ENCODE data around the gene GABRP.
"Not testable (repeated sequence)": the region's sequence is repeated elsewhere in the genome, so short reads cannot be mapped to it uniquely, and the experiment has no call there.

The GABRP gene

GRCh38 chr5:170809551-170809950 lies 26.0 kb downstream of the GABRP start:
- no peak for DNase-seq

DNA sequence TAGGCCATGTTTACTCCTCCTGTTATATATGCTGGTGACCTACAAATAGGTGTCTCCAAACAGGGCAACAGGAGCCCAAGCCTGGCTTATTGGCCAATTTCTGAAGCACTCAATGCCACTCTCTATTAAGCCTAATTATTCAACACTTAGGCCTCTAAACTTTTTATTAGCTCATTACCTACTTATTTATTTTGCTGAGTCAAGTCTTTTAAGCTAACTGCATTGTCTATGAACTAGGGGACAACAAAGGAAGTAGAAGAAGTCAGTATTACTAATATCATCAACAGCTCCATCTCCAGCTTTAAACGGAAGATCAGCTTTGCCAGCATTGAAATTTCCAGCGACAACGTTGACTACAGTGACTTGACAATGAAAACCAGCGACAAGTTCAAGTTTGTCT lies 28.2 kb downstream of the GABRP start:
- no peak for DNase-seq

DNA sequence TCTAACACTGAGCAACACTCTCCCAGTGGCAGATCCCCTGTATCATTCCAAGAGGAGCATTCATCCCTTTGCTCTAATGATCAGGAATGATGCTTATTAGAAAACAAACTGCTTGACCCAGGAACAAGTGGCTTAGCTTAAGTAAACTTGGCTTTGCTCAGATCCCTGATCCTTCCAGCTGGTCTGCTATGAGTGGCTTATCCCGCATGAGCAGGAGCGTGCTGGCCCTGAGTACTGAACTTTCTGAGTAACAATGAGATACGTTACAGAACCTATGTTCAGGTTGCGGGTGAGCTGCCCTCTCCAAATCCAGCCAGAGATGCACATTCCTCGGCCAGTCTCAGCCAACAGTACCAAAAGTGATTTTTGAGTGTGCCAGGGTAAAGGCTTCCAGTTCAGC lies 29.7 kb downstream of the GABRP start:
- no peak for DNase-seq

DNA sequence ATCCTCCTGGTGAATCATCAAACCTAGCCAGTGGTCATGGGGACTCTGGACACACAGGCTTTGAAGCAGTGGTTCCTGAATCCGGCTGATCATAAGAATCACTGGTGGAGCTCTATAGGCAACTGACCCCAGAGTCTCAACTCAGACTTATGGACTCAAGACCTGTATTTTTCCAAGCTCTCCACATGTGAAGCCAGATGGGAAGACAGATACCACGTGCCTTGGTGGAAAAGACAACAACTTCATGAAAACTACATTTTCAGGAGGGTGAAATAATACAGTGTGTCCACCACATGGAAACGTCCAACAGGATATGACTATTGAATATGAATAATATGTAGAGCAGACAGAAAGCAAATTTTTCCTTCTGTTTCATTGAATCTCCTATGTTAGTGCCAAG lies 33.7 kb downstream of the GABRP start:
- no peak for DNase-seq

DNA sequence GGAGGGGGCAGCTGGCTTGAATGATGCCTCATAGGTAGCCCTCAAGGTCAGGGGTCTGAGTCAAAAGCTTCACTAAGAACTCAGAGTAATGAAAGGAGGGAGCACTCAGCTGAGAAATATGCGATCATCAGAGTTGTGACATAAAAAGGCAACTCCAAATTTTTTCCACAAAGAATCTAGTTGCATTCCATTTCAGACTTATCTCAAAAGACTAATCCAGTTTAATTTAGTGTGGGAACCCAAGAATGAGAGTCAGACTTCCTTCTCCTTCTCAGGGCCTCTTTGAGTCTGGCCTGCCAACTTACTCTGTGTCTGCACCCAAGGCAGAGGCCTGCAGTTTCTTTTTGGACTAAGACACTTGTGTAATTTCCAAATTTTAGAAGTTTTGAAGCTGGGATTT lies 34.7 kb downstream of the GABRP start:
- no peak for DNase-seq

DNA sequence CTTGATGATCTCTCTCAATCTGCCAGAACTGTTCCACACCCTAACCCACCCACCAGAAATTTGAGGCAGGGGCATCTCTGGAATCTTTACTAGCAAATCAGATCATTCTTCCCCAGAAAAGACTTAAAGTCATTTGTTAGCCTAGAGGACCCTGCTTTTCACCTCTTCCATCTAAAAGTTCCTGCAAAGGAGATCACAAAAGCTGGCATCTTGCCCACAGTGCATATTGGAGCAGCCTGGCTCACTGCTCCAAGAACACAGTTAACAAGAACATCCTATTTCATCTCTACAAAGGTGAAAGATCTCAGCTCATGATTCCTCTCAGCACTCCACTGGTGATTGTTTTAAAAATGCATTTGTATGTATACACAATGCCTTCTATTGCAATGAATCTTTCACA lies 36.3 kb downstream of the GABRP start:
- DNase-seq: no peak

DNA sequence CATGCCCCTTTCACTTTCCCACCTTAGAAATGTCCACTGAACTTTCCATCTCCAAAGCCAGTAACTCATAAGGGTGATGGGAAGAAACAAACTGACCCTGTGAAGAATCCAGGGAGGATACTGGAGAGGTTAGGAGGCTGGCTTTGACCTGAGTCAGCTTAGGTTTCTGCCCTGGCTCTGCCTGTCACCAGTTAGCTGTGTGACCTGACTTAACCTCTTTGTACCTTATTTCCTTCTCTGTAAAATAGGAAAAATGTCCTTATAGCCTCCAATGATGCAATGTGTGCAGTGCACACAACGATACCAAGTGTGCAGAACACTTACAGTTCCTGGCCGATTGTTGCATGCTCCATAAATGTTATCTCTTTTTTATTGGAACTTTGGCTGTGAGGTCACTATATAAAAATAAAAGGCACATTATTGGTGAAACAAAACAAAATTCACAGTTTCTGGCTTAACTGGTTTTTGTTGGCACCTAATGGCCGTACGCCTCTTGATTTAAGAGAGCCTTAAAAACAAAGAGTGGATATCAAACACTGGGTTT lies 37.8 kb downstream of the GABRP start:
- no peak for DNase-seq

DNA sequence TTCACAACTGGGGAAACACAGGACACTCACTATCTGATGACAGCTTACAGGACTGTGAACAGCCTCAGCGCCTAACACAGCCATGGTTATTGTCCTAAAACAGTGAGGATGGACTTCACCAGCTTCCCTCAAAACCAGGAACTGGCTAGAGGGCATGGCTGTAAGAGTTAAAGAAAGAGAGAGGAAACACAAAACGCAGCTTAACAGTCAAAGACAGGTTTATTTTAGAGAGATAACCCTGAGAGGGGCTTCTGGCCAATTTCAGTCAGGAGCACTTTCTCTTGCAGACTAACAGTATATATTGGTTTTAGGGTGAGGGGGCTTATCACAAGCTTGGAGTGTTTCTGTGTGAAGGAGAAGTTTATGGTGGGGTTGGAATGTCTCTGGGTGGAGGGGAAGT lies 42.6 kb downstream of the GABRP start:
- no peak for DNase-seq

DNA sequence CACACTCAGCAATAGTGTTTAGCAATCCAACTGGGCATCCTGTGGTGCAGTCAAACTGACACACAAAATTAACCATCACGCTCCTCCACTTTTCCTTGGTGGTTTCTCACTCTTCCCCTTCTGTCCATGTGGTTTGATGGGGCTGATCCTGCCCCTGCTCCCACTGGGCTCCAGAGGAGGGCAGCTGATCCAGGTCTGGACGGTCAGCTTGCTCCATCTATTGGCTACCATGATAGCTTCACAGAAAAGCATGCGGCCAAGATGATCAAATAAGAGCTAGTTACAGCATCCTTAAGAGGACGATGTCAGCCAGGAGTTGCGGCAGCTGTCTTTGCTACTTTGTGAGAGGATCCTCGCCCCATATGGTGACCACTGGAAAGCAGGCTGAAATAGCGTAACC lies 48.7 kb downstream of the GABRP start:
- DNase-seq: no peak

- DNase-seq: not testable (repeated sequence)
These were observed 50.5 kb downstream of the GABRP start for GRCh38 chr5:170833981-170834380.

GRCh38 chr5:170836226-170836625 lies 52.7 kb downstream of the GABRP start:
- no peak for DNase-seq

GRCh38 chr5:170843870-170844269 lies 60.3 kb downstream of the GABRP start:
- DNase-seq: no peak

DNA sequence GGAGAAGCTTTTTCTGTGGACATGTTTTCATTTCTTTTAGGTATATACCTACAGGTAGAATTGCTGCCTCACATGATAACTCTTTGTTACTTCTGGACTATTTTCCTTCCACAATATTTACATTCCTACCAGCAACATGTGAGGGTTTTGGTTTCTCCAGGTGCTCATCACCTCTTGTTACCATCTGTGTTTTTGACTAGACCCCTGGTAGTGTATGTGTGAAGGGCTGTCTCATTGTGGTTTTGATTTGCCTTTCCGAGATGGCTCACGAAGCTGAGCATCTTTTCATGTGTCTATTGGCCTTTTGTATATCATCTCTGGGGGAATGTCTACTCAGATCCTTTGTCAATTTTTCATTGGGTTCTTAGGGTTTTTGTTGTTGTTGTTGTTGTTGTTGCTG lies 61.1 kb downstream of the GABRP start:
- DNase-seq: no peak

DNA sequence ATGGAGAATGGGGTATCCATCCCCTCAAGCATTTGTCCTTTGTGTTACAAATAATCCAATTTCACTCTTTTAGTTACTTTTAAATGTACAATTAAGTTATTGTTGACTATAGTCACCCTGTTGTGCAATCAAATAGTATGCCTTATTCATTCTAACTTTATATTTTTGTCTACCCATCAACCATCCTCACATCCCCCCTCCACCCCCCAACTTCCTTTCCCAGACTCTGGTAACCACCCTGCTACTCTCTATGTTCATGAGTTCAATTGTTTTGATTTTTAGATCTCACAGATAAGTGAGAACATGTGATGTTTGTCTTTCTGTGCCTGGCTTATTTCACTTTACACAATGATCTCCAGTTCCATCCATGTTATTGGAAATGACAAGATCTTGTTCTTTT lies 62.9 kb downstream of the GABRP start:
- no peak for DNase-seq

DNA sequence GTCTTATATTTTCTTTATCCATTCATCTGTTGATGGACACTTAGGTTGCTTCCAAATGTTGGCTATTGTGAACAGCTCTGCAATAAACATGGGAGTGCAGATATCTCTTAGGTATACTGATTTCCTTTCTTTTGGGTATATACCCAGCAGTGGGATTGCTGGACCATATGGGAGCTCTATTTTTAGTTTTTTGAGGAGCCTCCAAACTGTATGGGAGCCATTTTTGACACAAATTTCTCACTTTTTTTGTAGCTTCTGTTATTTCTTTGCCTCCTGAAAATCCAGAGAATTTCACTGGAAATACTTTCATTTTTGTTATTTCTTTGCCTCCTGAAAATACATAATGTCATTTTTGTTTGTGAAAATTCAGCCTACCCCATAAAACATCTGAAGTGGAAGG lies 63.3 kb downstream of the GABRP start:
- no peak for DNase-seq

DNA sequence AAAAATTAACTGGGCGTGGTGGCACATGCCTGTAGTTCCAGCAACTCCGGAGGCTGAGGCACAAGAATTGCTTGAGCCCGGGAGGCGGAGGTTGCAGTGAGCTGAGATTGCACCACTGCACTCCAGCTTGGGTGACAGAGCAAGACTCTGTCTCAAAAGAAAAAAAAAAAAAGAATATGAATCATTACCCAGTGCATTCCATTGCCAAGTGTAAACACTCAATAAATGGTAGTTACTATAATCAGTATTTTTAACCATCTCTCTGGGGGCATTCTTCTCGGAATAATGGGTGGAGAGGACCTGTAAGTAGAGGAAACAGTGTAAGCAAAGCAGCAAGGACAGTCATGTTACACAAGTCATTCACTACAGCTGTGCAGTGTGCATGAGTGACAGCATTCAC lies 64.5 kb downstream of the GABRP start:
- no peak for DNase-seq

DNA sequence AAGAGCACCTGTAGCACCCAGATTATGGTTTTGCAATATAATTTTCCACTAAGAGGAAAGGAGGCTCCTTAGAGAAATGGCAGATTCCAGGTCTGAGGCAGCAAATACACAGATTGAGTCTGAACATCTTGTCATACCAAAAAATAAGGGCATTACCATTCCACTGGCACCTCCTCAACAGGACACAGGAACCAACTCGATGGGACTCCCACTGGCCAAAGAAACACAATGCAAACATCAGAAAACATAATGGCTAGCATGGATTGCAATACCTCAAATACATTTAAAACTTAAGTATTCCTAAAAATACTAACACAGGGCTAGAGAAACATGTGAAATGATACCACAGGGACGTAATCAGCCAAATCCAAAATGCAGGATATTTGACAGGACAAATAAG lies 65.8 kb downstream of the GABRP start:
- no peak for DNase-seq

GRCh38 chr5:170854566-170854965 lies 71.0 kb downstream of the GABRP start:
- DNase-seq: no peak

DNA sequence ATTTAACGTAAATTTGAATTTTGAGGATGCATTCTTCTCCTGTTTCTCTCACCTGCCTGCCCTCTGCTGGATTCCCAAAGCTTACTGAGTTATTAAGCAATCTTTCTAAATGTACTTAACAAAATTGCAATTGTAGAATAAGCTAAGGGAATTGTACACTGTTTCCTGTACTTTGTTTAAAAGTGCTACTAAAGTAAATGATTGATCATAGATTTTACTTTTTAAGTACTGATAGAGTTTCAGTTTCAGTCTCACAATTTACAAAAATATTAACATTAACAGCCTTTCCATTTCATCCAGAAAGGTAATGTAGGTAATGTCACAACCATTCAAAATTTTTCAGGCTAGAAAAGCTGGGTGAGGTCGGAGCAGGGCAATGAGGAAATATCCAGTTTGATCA lies 73.5 kb downstream of the GABRP start:
- no peak for DNase-seq

- DNase-seq: no peak
These were observed 76.9 kb downstream of the GABRP start for GRCh38 chr5:170860415-170860814.

- no peak for DNase-seq
These were observed 77.5 kb downstream of the GABRP start for GRCh38 chr5:170860818-170861666.

DNA sequence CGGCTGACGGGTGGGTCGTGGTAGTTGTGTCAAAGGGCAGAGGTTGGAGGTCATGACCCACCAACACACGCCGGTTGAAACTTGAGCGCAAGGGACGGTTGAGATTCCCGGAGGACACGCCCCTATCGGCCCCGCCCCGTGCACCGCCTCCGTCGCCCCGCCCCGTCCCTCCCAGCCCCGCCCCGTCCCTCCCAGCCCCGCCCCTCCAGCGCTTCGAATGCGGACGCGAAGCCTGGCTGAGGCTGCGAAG lies 78.1 kb downstream of the GABRP start:
- no peak for DNase-seq

DNA sequence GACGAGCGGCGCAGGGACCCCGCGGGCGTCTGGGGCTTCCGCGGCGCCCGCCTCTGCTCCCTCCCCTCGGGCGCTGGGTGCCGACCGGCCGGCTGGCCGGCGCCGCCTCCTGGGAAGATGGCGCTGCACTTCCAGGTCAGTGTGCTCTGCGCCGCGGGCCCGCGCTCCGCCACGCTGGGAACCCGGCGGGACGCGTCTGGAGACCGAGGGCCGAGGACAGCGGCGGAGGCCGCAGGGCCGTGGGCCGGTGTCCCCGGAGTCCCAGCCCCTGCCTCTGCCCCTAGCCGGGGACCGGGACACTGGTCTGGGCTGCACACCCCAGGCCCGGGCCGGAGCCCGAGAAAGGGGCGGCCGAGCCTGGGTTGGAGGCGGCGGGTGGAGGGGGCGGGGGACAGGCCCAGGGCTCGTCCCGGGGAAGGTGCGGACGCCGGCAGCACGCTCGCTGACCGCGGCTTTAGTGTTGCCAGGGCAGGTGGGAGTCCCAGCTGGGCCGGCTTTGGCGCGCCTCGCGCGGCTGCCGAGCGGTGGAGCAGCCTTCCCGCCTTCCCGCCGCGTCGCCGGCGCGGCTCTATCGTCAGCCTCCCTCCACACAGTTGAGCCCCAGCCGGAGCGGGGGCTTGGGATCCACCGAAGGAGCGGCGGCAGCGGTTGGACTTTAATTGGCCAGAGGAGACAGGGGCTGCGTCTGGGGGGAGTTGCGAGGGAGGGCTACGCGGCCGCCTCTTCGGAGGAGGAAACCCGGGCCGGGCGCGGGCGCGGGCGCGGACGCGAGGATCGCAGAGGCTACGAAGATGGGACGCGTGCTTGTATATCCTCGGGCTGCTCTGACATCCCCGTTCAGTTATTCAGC lies 78.6 kb downstream of the GABRP start, which contains the start of gene RANBP17:
TSS of gene RANBP17 (plus strand) at position 102 of the 850 bp plus-strand sequence.
- DNase-seq: no peak

DNA sequence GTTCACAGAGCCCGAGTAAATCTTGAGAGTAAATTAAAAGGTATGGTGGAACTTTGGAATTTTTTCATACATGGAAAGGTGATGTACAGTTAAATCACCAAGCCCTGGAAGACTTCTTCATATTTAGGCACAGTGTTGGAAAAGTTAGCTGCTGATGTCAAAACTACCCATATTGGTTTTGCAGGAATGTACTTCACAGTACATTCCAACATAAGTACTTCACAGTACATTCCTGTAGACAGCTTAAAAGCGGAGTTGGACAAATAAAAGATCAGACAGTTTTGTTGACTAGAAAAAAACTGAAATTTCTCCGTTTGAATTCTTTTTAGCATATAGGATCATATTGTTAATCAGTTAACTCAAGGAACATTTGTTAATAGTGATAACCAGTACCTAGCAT lies 80.1 kb downstream of the GABRP start:
- no peak for DNase-seq
